ENCODE data around the gene LRP1-AS. TPM values are rescaled to one million over a fixed set of nuclear protein-coding genes. Genes with fewer than 3 reads are reported as not detected.
A peak's percentile ranks its signal among the peaks of the same experiment; 100 is the strongest.

LRP1-AS gene
- total RNA-seq, 6 experiments from 2014 or later = not detected

DNA sequence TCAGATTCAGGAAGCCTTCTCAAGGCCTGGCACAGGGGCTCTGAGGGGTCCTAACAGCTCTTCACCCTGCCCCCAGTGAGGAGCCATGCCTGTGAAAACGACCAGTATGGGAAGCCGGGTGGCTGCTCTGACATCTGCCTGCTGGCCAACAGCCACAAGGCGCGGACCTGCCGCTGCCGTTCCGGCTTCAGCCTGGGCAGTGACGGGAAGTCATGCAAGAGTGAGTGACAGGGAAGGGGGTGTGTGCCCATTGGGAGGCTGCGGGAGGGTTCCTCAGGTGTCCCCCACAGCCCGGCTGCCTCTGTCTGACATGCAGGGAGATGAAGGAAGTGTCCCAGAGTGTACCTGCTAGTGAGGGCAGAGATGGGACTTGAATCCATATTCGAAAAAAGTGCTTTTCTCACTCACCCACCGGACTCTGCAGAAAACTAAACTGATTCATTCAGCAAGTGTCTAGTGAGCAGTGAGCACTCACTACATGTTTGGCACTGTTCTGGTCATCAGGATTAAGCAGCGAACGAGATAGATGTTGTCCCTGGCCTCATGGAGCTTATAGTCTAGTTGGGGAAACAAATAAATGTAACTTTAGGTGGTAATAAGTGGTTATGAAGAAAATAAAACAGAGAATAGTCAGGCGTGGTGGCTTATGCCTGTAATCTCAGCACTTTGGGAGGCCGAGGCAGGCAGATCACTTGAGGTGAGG lies 9.4 kb upstream of the LRP1-AS start:
- DNase-seq = peak in 1 of 3 donors; percentile 61
- intact Hi-C loops (cut with DNase I) = no loop called here
- Histone ChIP-seq H3K27ac (no peak overlapping the region), H3K36me3 (peaks cover 0 to 82% (median 50%) of the 10 kb centered on the region in 4 donors), H3K27me3 (no peaks in the 10 kb centered on the region), H3K4me3 (no peak overlapping the region), H3K4me1 (peaks cover 0 to 40% (median 14%) of the 10 kb centered on the region in 4 donors), H3K9me3 (no peaks in the 10 kb centered on the region)
- peak; percentile 8 to 15 (median 12) for ATAC-seq
- 71% methylated on average over 11 of the region's 16 CpGs for WGBS (ENCODE audit: insufficient coverage, low coverage, low lambda C conversion rate, missing lambda C conversion rate)
- TF ChIP-seq, protein P1, sequence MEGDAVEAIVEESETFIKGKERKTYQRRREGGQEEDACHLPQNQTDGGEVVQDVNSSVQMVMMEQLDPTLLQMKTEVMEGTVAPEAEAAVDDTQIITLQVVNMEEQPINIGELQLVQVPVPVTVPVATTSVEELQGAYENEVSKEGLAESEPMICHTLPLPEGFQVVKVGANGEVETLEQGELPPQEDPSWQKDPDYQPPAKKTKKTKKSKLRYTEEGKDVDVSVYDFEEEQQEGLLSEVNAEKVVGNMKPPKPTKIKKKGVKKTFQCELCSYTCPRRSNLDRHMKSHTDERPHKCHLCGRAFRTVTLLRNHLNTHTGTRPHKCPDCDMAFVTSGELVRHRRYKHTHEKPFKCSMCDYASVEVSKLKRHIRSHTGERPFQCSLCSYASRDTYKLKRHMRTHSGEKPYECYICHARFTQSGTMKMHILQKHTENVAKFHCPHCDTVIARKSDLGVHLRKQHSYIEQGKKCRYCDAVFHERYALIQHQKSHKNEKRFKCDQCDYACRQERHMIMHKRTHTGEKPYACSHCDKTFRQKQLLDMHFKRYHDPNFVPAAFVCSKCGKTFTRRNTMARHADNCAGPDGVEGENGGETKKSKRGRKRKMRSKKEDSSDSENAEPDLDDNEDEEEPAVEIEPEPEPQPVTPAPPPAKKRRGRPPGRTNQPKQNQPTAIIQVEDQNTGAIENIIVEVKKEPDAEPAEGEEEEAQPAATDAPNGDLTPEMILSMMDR (IDR thresholded peaks at IDR 0.05) = no peak
- no peak for TF ChIP-seq POLR2A (IDR thresholded peaks at IDR 0.05)

DNA sequence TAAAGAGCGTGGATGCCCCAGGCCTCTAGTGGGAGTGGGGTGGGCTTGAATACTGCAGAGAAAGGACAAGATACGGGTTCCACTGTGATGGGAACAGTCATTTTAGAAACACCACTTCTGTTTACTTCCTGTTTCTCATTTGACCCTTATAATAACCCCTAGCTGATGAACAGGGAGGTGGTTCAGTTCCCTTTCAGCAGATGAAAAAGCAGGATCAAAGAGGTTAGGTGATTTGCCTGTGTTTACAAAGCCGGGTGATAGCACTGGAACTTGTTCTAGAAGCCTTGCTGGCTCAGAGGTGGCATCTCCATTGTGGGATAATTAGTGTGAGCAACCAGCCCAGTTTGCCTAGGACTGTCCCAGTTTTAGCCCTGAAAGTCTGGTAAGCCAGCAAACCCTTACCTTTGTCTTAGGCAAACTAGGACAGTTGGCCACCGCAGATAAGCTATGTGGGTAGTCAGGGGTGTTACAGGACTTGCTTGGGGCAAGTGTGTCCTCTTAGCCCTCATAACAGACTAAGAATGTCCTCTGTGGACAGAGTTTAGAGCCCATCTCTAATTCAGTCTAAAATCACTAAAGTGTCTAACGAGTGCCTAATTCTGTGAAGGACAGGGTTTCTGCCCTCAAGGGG lies 7.5 kb upstream of the LRP1-AS start:
- Histone ChIP-seq H3K4me1 (peaks cover 0 to 59% (median 30%) of the 10 kb centered on the region in 4 donors), H3K27ac (peak overlapping the region in 1 of 3 donors; percentile 13), H3K4me3 (no peak overlapping the region), H3K9me3 (no peaks in the 10 kb centered on the region), H3K36me3 (peaks cover 0 to 62% (median 38%) of the 10 kb centered on the region in 4 donors), H3K27me3 (no peaks in the 10 kb centered on the region)
- intact Hi-C loops (cut with DNase I) = no loop called here
- WGBS (ENCODE audit: insufficient coverage, low coverage, low lambda C conversion rate, missing lambda C conversion rate) = 54% methylated on average over 4 of the region's 5 CpGs
- no peak for TF ChIP-seq POLR2A (IDR thresholded peaks at IDR 0.05)
- TF ChIP-seq, protein P1 (IDR thresholded peaks at IDR 0.05) = no peak
- DNase-seq (no peak), ATAC-seq (no peak)

DNA sequence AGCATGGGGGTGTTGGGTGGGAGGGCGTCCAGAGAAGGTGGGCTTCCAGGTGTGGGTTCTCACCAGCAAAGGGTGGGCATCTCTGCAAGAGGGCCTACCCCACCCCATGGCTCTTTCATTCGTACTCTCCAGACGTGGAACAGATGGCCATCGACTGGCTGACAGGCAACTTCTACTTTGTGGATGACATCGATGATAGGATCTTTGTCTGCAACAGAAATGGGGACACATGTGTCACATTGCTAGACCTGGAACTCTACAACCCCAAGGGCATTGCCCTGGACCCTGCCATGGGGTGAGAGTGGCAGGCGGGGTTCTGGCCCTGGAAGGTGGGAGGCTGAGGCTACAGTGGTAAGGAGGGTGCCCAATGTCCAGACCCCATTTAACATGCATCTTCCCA lies 6.7 kb upstream of the LRP1-AS start:
- DNase-seq (no peak), ATAC-seq (no peak)
- Histone ChIP-seq H3K4me1 (peaks cover 0 to 67% (median 34%) of the 10 kb centered on the region in 4 donors), H3K27me3 (no peaks in the 10 kb centered on the region), H3K36me3 (peaks cover 0 to 55% (median 30%) of the 10 kb centered on the region in 4 donors), H3K4me3 (no peak overlapping the region), H3K27ac (peak overlapping the region in 1 of 3 donors; percentile 25), H3K9me3 (no peaks in the 10 kb centered on the region)
- 83% methylated on average over 1 of the region's 6 CpGs for WGBS (ENCODE audit: insufficient coverage, low coverage, low lambda C conversion rate, missing lambda C conversion rate)
- intact Hi-C loops (cut with DNase I) = no loop called here
- TF ChIP-seq, protein P1 (IDR thresholded peaks at IDR 0.05) = no peak
- TF ChIP-seq POLR2A (IDR thresholded peaks at IDR 0.05) = no peak

DNA sequence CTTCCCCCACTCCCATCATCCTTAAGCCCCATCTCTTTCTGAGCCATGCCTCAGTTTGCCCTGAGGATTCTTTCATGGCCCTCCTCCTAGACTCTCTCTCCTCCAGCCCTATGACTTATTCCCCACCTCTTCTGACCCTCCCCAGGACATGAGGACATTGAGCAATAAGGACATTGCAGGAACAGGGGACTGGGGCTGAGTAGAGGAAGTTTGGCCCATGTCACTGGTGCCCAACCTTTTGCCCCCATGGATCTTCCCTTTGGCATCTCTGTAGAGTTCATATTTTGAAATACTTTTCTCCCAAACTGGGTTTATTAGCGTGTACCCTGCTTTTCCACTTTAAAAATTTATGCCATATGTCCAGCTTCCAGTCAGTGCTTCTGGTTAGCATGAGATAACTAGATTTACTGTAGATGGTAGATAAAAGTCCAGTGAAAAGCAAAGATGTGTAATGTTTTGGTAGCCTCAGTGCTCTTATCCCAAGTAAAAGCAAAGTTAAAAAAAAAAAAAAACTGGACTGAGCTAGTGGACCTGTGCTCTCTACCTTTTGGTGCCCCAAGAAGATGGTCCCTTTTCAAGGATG lies 6.1 kb upstream of the LRP1-AS start:
- DNase-seq = peak in 1 of 3 donors; percentile 21
- intact Hi-C loops (cut with DNase I) = no loop called here
- peak overlapping the region; percentile 3 to 77 (median 75) for H3K27ac ChIP-seq
- TF ChIP-seq, protein P1 (IDR thresholded peaks at IDR 0.05) = no peak
- TF ChIP-seq POLR2A (IDR thresholded peaks at IDR 0.05) = no peak
- no peak overlapping the region for H3K4me3 ChIP-seq
- no peaks in the 10 kb centered on the region for H3K9me3 ChIP-seq
- WGBS (ENCODE audit: insufficient coverage, low coverage, low lambda C conversion rate, missing lambda C conversion rate) = 6% methylated on average over 1 of the region's 1 CpG
- peaks cover 0 to 49% (median 29%) of the 10 kb centered on the region in 4 donors for H3K36me3 ChIP-seq
- no peaks in the 10 kb centered on the region for H3K27me3 ChIP-seq
- peak; percentile 14 to 57 (median 28) for ATAC-seq
- H3K4me1 ChIP-seq = peaks cover 0 to 73% (median 37%) of the 10 kb centered on the region in 4 donors
